Activated CD8-positive, alpha-beta memory T cell treated with anti-CD3 and anti-CD28 coated beads, Interleukin-2, amount 10 ng/mL, durations not matched to agents 7 days and 5 days (primary cell): ENCODE measurements around the gene CGB7. TPM values are rescaled to one million over a fixed set of nuclear protein-coding genes. Genes with fewer than 3 reads are reported as not detected.
"Not testable (repeated sequence)": the region's sequence is repeated elsewhere in the genome, so short reads cannot be mapped to it uniquely, and the experiment has no call there.

Source experiments
- ATAC-seq: fragments of 150-1000 bp; cut with Tn5 transposase; one replicate; pipeline ENCODE4 v1.10.0; 2021; ENCODE audit warnings: moderate library complexity
- CTCF ChIA-PET: fragments of 350-600 bp; sonication (Branson Sonifier 250); formaldehyde crosslinking; loops from one replicate; lab custom pipeline; 2021; ENCODE audit warnings: antibody characterized with exemption; lab: Charles Lee
- DNase-seq: peaks from one replicate; pipeline ENCODE4 v3.0.0-alpha.2; 2020
- H3K27ac Mint-ChIP-seq: one replicate; pipeline ENCODE4 v1.8.0; 2021; ENCODE audit warnings: mild to moderate bottlenecking, mixed read lengths
- H3K27me3 Mint-ChIP-seq: one replicate; pipeline ENCODE4 v1.8.0; 2021; ENCODE audit warnings: mixed read lengths
- H3K36me3 Mint-ChIP-seq: one replicate; pipeline ENCODE4 v1.8.0; 2021; ENCODE audit warnings: mild to moderate bottlenecking, mixed read lengths
- H3K4me1 Mint-ChIP-seq: one replicate; pipeline ENCODE4 v1.8.0; 2021; ENCODE audit warnings: mixed read lengths
- H3K4me3 Mint-ChIP-seq: one replicate; pipeline ENCODE4 v1.8.0; 2021; ENCODE audit warnings: mild to moderate bottlenecking, moderate library complexity, mixed read lengths
- H3K9me3 Mint-ChIP-seq: one replicate; pipeline ENCODE4 v1.8.0; 2022; ENCODE audit warnings: low read depth, mixed read lengths
- total RNA-seq, 2 experiments: library from RNA; stranded (reverse); gene quantifications; one replicate each; pipeline ENCODE4 v1.2.3, GENCODE V29; 2021

The CGB7 gene
- total RNA-seq, 2 experiments from 2014 or later, result not detected

DNA sequence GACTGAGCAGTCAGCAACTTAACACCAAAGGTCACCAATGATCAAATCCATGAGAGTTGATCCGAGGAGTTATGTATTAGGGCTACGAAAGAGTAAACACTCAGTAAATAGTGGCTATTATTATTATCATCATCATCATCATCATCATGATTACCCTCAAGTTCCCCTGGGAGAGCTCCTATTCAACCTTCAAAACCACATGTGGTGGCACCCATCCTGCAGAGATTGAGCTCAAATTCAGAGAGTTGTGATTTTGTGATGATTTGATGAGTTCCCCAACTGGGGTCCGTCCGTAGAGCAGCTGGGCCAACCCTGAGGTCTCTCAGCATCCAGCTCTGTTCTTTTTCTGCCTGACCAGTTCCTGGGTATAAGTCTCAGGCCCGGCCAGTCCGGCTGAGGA is 32.5 kb downstream of the CGB7 start:
- CTCF ChIA-PET, H3K4me3 Mint-ChIP-seq, H3K36me3 Mint-ChIP-seq, H3K9me3 Mint-ChIP-seq, H3K27ac Mint-ChIP-seq, DNase-seq, ATAC-seq, H3K27me3 Mint-ChIP-seq: not testable (repeated sequence)
- peaks cover 19% of the 10 kb centered on the region for H3K4me1 Mint-ChIP-seq

DNA sequence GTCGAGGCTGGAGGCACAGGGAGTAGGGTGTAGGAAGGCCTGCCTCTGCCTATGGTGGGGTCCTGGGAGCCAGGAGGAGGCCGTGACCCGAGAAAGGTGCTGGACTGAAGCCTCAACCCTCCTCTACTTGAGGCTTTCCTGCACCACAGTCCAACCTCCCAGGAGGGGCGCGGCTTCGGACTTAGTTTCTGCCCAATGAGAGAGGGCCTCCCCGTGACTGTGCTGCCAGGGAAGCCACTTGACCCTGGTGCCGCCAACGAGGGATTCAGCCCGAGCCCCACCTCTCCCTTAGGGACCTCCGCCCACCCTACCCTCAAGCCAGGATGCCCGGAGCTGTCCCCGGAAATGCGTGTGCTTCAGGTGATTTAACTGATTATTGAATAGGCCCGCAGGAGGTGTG is 33.3 kb downstream of the CGB7 start, which contains the start of gene CGB3:
Gene CGB3, minus strand, starts transcription at position 101 of the 400 bp plus-strand sequence. CDS start 362 bp downstream, outside the sequence.
- CTCF ChIA-PET, ATAC-seq, H3K9me3 Mint-ChIP-seq, H3K36me3 Mint-ChIP-seq, H3K27ac Mint-ChIP-seq, DNase-seq, H3K4me3 Mint-ChIP-seq: not testable (repeated sequence)
- H3K4me1 Mint-ChIP-seq, result peaks cover 20% of the 10 kb centered on the region
- H3K27me3 Mint-ChIP-seq, result peaks cover 10% of the 10 kb centered on the region

DNA sequence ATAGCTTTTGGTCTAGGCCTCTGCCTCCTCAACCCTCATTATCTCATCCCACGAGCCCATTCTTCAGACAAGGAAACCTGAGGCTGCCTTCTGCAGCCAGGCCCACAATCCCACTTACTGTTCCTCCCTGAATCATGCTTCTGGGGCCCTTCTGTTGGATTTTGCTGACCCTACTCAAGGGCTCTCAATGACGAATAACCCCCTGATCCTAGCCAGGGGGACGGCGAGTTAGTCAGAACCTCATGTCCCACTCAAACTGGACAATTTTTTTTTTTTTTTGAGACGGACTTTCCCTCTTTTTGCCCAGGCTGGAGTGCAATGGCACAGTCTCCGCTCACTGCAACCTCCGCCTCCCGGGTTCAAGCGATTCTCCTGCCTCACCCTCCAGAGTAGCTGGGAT is 35.4 kb downstream of the CGB7 start:
- H3K36me3 Mint-ChIP-seq, result no peaks in the 10 kb centered on the region
- H3K4me1 Mint-ChIP-seq, result peaks cover 33% of the 10 kb centered on the region
- H3K9me3 Mint-ChIP-seq, result no peaks in the 10 kb centered on the region
- no peak overlapping the region for H3K27ac Mint-ChIP-seq
- CTCF ChIA-PET, result interaction anchor here (1.1 to 5.6 kb wide), 4 partner anchors 22 to 92 kb away, joined by 3 to 47 read pairs (median 4); partner anchors contain the start of gene LIN7B
- H3K27me3 Mint-ChIP-seq, result peaks cover 14% of the 10 kb centered on the region
- DNase-seq (no peak), ATAC-seq (no peak)
- no peak overlapping the region for H3K4me3 Mint-ChIP-seq

DNA sequence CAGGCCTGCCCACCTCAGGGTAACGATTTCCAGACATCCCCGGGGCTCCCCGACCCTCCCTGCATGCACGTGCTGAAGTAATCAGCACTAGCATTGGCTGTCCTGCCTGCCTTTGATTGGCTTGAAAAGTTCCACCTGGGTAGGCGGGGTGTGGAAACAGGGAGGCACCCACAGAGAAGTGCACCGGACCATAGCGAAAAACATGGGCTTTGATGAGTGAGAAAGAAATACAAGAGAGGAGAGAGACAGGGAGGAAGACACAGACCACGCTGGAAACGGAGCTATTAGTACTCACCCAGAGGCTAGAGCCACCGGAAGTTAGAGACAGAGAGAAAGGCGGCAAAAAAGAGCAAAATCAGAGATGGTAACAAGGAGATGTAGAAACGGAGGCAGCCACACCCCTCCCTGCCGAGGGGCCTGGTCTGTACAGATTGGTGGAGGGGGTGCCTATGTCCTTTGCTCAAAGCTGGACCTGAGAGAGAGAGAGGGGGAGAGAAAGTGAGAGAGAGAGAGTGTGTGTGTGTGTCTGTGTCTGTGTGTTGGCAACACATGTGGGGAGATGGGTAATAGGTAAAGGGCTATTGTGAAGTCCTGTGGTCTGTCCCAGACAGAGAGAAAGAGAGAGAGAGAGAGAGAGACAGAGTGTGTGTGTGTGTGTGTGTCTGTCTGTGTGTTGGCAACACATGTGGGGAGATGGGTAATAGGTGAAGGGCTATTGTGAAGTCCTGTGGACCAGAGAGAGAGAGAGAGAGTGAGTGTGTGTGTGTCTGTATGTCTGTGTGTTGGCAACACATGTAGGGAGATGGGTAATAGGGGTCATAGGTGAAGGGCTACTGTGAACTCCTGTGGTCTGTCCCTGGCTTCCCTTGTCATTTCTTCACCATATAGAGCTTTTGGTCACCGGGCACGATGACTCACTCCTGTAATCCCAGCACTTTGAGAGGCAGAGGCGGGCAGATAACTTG is 36.3 kb downstream of the CGB7 start:
- peaks cover 34% of the 10 kb centered on the region for H3K4me1 Mint-ChIP-seq
- ATAC-seq (no peak), DNase-seq (no peak)
- no peak overlapping the region for H3K27ac Mint-ChIP-seq
- H3K4me3 Mint-ChIP-seq, result no peak overlapping the region
- no peaks in the 10 kb centered on the region for H3K9me3 Mint-ChIP-seq
- CTCF ChIA-PET, result interaction anchor here (0.8 to 5.6 kb wide), 6 partner anchors 21 to 93 kb away, joined by 3 to 47 read pairs (median 4); partner anchors contain the start of genes GYS1, LIN7B and RUVBL2
- no peaks in the 10 kb centered on the region for H3K36me3 Mint-ChIP-seq
- H3K27me3 Mint-ChIP-seq, result peaks cover 14% of the 10 kb centered on the region

DNA sequence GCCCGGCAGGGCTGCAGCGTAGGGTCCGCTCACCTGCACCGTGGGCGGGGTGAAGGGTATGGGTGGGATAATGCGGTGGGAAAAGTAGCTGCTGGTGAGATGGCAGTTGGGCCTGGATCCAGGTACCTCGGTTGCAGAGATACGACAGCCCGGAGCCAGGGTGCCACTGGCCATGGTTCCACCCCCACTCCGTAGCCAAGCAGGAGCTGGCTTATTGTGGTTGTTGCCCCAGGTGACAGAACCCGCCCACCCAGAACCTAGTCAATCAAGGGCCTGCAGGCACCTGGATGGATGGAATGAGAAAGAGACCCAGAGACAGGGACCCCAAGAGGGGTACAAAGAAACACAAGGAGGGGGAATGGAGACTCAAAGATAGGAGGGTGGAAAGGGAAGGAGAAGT is 37.2 kb downstream of the CGB7 start:
- H3K27ac Mint-ChIP-seq, result no peak overlapping the region
- DNase-seq (no peak), ATAC-seq (no peak)
- no peaks in the 10 kb centered on the region for H3K9me3 Mint-ChIP-seq
- CTCF ChIA-PET, result interaction anchor here (0.9 to 5.6 kb wide), 5 partner anchors 20 to 93 kb away, joined by 3 to 47 read pairs (median 4); partner anchors contain the start of gene LIN7B
- H3K4me1 Mint-ChIP-seq, result peaks cover 34% of the 10 kb centered on the region
- no peaks in the 10 kb centered on the region for H3K36me3 Mint-ChIP-seq
- H3K4me3 Mint-ChIP-seq, result no peak overlapping the region
- peaks cover 14% of the 10 kb centered on the region for H3K27me3 Mint-ChIP-seq

DNA sequence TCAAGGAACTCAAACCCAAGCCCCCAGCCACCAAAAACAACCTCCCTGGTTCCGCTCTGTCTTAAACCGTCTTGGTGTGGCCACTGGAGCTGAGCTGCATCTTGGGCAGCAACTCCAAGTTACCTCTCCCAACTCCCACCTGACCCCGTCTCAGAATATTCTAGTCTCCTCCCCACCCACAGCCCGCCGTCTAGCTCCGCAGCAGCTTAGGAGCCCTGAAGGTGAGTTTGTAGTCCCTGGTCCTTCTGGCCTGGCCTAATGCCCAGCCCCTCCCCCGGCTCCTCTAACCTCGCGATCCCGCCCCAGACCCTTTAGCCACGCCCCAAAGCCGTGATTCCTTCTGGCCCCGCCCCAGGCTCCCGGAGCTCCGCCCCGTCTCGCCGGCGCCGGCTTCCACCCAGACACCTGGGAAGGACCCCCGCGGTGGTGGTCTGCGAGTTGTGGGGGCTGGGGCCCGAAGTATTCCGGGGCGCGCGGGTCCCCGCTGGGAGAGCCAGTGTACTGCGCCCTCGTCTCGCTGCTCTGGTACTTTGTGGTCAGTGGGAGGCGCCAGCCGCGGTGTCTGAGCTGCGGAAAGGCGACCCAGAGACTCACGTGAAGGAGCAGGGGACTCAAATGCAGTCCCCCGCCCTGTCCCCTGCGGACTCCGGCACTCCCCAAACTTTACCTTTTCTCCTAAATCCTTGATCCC is 38.2 kb downstream of the CGB7 start:
- no peaks in the 10 kb centered on the region for H3K9me3 Mint-ChIP-seq
- CTCF ChIA-PET, result interaction anchor here (0.9 to 5.6 kb wide), 8 partner anchors 11 to 174 kb away, joined by 3 to 47 read pairs (median 4); partner anchors contain the start of gene LIN7B
- peak; percentile 31 for ATAC-seq

DNA sequence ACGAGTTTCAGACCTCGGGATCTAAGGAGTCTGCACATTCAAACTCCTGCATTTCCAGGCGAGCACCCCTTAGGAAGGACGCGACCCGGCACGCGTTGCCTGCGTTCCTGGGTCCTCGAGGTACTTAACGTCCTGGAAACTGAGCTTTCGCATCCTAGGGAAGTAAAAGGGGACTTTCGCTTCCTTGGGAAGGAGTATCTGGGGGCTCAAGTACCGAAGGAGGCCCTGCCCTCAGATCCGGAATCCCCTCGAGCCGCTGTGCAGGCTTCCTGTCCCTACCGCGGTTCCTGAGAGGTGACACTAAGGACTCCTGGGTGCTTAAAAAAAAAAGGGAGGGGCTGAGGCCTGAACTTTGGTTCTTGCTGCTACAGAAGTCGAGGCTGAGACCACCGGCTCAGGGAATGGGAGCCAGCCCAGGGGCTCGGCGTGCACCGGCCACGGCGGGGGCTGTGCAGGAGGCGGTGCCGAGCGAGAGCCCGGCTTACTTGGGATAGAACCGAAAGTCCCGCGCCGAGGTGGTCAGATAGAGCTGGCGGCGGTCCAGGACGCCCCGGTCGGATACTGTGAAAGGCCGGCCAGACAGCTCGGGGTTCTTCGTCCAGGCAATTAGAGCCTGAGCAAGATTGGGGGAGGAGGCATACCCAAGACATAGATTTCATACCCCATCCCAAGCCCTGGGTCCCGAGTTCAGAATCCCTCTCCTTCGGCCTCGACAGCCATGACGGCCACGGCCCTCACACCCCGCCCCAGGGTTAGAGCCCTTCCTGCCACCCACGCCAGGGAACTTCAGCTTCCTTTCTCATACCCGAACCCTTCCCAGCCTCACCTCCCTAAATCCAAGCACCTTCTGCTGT is 38.9 kb downstream of the CGB7 start:
- CTCF ChIA-PET, result interaction anchor here (1.0 to 5.6 kb wide), 10 partner anchors 11 to 174 kb away, joined by 3 to 47 read pairs (median 4); partner anchors contain the start of genes GYS1, LIN7B and RUVBL2
- H3K36me3 Mint-ChIP-seq, H3K27ac Mint-ChIP-seq, H3K9me3 Mint-ChIP-seq: not testable (repeated sequence)
- ATAC-seq (peak; percentile 16), DNase-seq (peak; percentile 51)
- H3K27me3 Mint-ChIP-seq, result peaks cover 14% of the 10 kb centered on the region
- peak overlapping the region; percentile 65 for H3K4me3 Mint-ChIP-seq
- H3K4me1 Mint-ChIP-seq, result peaks cover 34% of the 10 kb centered on the region

More for the DNA sequence above, 38.2 kb downstream of the CGB7 start:
- no peaks in the 10 kb centered on the region for H3K36me3 Mint-ChIP-seq
- H3K27ac Mint-ChIP-seq, result no peak overlapping the region
- peaks cover 14% of the 10 kb centered on the region for H3K27me3 Mint-ChIP-seq
- peak; percentile 69 for DNase-seq
- peaks cover 34% of the 10 kb centered on the region for H3K4me1 Mint-ChIP-seq
- peak overlapping the region; percentile 65 for H3K4me3 Mint-ChIP-seq

DNA sequence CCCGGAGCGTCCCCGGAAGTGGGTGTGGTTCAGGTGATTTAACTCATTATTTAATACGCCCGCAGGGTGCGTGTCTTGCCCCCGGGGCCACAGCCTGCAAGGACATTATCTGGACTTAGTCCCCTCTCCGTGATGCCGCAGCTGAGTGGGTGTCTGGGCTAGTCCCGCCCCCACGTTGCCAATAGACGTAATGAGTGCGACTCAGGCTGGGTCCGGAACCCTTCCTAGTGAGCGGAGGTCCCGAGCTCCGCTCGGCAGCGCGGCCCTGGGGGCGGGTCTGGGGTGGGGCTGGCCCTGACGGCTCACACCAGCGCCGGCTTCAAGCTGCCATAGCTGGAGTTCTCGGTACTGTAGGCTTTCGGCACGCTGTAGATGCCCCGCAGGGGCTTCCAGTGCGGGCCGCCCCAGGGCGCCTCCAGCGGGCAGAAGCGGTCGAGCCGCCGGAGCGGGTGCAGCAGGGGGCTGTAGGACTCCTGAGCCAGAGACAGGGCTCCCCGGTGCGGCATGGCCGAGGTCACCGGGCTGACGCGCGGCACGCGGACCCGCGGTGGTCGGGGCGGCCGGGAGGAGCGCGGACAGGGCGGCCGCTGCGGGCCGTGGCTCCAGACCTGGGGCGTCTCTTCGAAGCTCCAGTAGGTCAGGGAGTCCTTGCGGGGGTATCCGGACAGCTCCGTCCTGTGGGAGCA is 39.7 kb downstream of the CGB7 start:
- H3K27ac Mint-ChIP-seq, result no peak overlapping the region
- CTCF ChIA-PET, result interaction anchor here (0.7 to 5.6 kb wide), 10 partner anchors 9 to 96 kb away, joined by 3 to 47 read pairs (median 4); partner anchors contain the start of genes GYS1, LIN7B and RUVBL2
- H3K4me1 Mint-ChIP-seq, result peaks cover 34% of the 10 kb centered on the region
- peak; percentile 87 for ATAC-seq
- H3K9me3 Mint-ChIP-seq, result no peaks in the 10 kb centered on the region
- H3K27me3 Mint-ChIP-seq, result peaks cover 14% of the 10 kb centered on the region
- H3K4me3 Mint-ChIP-seq, result peak overlapping the region; percentile 65
- peak; percentile 79 for DNase-seq
- H3K36me3 Mint-ChIP-seq, result peaks cover 2% of the 10 kb centered on the region

DNA sequence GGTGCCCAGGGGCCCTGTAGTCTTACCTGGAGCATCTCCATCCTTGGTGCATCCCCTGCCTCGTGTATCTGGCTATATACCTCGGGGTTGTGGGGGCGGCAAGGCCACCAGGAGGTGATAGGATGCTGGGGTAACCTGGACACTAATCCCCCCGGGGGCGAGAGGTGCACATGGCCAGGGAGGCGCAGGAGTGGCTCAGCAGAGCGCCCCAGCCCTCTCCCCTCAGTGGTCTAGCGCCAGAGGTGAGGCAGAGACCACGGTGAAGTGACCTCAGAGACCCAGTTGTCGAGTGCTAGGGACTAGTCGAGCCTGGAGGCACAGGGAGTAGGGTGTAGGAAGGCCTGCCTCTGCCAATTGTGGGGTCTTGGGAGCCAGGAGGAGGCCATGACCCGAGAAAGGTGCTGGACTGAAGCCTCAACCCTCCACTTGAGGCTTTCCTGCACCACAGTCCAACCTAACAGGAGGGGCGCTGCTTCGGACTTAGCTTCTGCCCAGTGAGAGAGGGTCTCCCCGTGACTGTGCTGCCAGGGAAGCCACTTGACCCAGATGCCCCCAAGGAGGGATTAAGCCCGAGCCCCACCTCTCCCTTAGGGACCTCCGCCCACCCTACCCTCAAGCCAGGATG is 40.4 kb downstream of the CGB7 start, which contains the start of gene LHB:
Gene LHB, minus strand, starts transcription at position 51 of the 625 bp plus-strand sequence. Its CDS starts 10 bp downstream, at position 41.
- CTCF ChIA-PET, result interaction anchor here (0.7 to 5.6 kb wide), 7 partner anchors 8 to 51 kb away, joined by 3 to 47 read pairs (median 4); partner anchors contain the start of genes GYS1 and RUVBL2
- ATAC-seq, result no peak
- peaks cover 6% of the 10 kb centered on the region for H3K36me3 Mint-ChIP-seq
- DNase-seq, result no peak
- no peaks in the 10 kb centered on the region for H3K9me3 Mint-ChIP-seq
- no peak within 1 kb of the TSS for H3K27ac Mint-ChIP-seq
- H3K27me3 Mint-ChIP-seq, result peaks cover 14% of the 10 kb centered on the region
- peaks cover 34% of the 10 kb centered on the region for H3K4me1 Mint-ChIP-seq
- H3K4me3 Mint-ChIP-seq, result peak within 1 kb of the TSS; percentile 65

DNA sequence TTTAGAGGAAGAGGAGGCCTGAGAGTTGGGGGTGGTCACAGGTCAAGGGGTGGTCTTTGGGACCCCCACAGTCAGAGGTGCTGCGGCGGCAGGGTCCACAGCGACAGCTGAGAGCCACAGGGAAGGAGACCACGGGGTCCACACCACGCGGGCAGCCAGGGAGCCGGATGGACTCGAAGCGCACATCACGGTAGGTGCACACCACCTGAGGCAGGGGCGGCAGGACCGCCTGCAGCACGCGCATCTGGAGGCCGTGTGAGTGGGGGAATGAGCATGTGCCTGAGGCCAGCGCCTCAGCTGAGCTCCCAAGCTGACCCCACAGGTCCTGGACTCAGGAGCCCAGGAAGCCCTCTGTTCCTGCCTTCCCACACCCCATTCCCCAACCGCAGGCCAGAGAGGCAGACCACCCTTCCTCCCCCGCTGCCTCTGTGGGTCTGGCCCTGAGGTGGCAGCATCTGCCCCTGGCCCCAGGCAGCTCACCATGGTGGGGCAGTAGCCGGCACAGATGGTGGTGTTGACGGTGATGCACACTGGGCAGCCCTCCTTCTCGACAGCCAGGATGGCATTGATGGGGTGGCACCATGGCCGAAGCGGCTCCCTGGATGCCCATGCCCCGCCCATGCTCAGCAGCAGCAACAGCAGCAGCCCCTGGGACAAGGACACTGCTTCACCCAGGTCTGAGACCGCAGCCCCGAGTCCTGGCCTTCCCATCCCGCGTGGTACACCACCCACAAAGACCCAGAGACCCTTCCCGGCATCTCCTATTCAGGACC is 41.3 kb downstream of the CGB7 start:
- CTCF ChIA-PET, result interaction anchor here (1.2 kb wide), 1 partner anchor 23 kb away, joined by 3 read pairs; the partner anchor contains the start of genes GYS1 and RUVBL2
- no peak overlapping the region for H3K27ac Mint-ChIP-seq
- ATAC-seq (no peak), DNase-seq (no peak)
- no peaks in the 10 kb centered on the region for H3K9me3 Mint-ChIP-seq
- H3K36me3 Mint-ChIP-seq, result peaks cover 6% of the 10 kb centered on the region
- no peak overlapping the region for H3K4me3 Mint-ChIP-seq
- H3K27me3 Mint-ChIP-seq, result peaks cover 14% of the 10 kb centered on the region
- peaks cover 26% of the 10 kb centered on the region for H3K4me1 Mint-ChIP-seq

DNA sequence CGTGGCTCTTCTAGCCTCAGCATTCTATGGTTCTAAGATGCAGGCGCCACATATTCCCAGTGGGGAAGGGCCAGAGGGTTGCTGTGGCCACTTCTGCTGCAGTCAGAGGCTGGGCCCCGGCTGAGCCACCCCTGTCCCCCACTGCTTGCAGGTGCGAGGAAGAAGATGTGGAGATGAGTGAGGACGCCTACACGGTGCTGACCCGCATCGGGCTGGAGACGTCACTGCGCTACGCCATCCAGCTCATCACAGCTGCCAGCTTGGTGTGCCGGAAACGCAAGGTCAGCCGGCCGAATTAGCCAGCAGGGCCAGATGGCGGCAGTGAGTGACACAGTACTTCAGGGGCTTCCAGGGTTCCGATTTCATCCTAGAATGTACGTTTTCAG is 42.7 kb downstream of the CGB7 start:
- Mint-ChIP-seq H3K27me3 (peaks cover 6% of the 10 kb centered on the region), H3K4me1 (peaks cover 15% of the 10 kb centered on the region), H3K9me3 (no peaks in the 10 kb centered on the region), H3K27ac (no peak overlapping the region), H3K4me3 (no peak overlapping the region), H3K36me3 (peaks cover 9% of the 10 kb centered on the region)
- CTCF ChIA-PET, result no interaction called here
- no peak for DNase-seq
- no peak for ATAC-seq
